Measurements from ENCODE around the gene METTL16.

METTL16 gene

DNA sequence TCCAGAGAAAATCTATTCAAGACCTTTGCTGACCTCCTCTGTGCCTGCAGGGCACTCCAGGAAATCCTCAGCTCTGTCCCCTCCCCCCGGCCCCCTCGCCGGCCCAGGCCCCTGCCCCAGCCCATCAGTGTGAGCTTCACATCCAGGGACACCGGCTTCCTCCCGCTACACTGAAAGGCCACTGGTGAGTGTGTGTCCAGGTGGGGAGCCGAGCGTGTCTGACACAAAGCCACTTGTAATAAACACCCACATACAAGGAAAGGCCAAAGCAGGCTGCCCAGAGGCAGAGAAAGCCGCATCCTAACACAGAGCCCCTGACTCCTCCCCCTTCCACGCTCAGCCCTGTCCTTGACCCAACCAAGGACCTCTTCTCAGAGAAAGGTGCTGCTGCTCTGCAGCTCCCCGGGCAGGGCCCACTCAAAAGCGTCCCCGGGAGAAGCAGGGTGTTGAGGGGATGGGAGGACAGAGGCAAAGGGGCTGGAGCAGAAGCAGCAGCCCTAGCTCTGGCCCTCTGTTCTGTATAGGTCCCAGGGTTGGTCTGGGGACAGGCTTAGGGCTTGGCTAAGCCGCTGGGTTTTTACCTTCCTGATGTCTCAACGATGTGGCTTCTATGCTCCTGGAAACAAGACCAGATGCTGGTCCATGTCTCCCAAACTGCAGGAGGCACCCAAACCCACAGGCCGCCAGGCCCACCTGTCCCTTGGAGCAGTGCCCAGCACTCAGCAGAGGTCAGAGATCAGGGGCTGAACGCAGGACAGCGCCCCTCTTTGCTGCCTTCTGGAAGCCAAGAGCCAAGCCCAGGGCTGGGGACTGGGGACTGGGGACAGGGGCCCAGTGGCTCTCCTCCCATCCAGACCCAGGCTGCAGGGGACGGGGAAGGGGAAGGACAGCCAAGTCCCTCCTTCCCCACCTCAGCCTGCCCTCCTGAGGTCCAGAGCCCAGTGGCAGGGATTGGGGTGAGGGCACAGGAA, 126.2 kb downstream of the METTL16 start:
- in situ Hi-C loops (cut with HindIII; ENCODE audit: low sequenced_read_pairs): no loop called here

DNA sequence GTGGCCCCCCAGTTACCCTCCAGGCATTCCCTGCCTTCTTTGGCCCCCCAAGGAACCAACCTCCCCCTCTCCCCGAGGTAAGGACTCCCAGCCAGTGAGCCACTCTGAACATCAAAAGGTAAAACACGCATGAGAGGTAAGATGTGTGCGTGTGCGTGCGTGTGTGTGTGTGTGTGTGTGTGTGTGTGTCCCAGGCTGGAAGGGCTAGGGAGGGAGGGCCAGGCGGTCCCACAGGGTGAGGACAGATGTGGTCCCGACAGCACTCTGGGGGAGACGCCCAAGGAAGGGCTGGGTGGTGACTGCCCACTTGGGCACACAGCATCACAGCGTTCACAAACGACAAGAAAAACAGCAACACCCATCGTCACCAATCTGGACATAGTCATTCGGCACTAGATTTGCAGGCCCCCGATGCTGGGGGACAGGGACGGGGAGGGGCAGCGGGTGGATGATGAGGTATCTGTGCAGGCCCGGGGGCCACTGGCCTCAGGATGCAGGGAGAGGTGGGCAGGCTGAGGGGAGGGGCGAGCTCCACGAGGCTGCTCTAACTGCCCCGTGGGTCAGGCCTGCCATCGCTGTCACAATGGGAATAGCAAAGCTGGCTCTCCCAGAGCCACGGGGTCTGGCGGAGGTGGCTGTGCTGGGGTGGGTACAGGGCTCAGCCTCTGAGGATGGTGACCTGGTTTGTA, 127.1 kb downstream of the METTL16 start:
- in situ Hi-C loops (cut with HindIII; ENCODE audit: low sequenced_read_pairs): no loop called here

DNA sequence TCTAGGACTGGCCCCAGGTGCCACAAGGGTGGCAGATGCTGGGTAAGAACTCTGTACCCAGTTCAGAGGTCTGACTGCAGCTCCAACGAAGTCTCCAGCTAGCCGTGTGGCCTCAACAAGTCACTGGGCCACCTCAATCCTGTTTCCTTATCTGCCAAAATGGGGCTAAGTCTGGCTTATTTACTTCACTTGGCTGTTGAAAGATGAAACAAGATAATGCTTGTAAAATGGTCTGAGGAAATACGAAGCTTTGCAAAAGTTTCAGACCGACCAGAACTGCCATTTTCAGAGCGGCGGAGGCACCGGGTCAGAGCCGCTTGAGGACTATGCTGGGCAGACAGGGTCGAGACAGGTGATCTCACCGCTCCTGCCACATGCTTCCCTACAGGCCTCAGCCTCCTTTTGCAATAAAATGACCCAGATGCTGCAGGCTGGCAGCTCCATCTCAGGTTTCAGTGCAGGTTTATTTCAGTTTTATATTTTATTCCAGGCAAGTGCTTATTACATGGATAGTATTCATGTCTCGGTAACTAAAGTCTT, 128.0 kb downstream of the METTL16 start:
- in situ Hi-C loops (cut with HindIII; ENCODE audit: low sequenced_read_pairs): no loop called here

DNA sequence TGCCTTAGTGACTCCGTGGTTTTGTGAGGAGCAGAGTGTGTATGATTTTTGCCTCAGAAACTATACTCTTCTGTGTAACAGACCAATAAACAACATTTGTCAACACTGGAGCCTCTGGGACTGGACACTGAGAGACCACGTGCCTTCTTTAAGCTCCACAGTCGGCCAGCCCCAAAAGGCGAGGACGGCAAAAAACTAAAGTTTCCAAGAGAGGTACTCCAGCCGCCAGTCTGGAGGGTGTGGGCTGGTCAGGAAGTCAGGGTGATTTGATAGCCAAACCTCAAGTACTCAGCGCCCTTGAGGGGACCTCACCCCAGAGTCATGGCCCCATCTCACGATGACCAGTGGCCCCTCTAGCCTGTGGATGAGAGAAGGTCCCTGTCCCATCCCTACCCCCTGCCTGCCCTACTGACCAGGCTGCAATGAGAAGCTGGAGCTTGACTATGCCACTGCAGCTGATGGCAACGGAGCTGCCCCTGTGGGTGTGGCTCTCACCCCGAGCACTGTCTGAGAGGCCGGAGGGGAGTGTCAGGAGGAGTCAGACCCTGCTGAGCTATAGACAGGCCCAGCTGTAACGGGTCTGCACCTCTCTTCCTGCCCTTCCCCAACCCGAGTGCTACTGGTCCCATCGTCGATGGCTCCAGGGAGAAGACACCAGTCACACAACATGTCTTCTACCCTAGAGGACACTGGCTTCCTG, 130.6 kb downstream of the METTL16 start:
- in situ Hi-C loops (cut with HindIII; ENCODE audit: low sequenced_read_pairs): no loop called here

DNA sequence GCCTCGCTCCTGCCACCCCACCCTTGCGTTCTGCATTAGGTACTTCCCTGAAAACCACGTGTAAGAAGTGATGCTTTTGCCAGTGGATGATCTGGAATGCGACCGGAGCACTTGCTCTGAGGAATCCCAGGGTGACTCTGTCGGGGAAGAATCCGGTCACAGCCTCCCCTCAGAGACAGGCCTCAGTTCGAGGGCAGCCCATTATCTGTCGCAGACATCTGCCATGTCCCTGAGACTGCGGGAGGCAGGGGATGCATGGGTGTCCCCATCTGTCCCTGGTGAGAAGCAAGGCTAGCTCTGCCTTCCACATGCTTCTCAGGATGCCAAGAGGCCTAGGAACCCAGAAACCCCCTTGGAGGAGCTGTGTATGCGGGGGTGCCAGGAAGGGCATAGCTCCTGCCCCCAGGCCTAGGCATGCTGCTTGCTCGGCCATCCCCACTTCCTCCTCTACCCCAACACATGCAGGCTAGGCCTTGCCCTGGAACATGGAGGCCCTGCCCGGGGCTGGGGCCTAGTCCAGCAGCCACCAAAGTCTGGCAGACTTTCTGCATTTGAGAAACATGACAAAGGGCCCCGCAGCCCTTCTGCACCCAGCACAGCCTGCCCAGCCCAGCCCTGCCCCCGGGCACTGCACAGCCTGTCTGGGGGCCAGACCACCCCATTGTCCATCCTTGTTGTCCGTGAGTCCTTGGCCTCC, 131.3 kb downstream of the METTL16 start:
- in situ Hi-C loops (cut with HindIII; ENCODE audit: low sequenced_read_pairs): no loop called here

DNA sequence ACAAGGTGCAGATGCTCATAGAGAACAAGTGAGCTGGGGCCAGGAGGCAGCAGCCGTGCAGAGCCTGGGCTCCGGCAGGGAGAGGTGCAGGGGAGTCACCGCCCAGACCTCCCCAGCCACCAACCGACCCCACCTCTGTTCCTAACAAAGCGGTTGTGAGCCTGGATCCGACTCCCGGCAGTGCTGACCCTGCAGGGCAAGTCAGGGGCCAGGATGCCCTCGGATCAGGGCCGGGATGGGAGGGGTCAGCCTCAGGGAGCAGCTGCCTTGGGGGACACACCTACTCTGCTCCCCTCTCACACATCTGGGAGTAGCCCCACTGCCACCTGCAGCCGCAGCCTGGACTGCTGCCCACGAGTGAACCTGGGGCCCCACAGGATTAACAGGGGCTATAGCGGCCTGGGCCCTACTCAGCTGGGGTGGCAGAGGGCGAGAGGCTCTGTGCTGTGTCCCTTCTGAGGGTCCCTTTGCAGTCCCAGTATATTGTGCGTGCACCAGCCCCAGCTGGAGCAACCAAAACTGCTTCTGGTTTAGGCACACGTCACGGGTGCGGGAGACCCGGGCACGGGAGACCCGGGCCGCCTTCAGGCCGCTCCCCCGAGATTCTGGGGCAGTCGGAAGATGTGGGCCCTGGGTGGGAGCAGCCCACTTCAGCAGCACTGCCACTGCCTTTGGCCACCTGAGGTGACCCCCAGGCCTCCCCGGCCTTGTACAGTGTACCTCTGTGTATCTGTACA, 132.0 kb downstream of the METTL16 start:
- in situ Hi-C loops (cut with HindIII; ENCODE audit: low sequenced_read_pairs): no loop called here

DNA sequence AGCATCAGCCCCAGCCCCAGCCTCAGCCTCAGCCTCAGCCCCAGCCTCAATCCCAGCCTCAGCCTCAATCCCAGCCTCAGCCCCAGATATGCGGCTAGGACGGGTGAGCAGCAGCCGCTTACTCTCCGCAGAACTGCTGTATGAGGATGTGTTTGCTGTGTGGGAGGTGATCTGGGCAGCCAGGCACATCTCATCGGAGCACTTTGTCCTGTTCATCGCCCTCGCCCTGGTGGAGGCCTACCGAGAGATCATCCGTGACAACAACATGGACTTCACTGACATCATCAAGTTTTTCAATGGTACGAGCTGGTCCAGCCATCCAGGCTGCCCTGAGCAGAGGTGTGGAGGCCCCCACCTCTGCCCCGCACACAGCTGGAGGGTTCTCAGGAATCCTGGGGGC, 132.8 kb downstream of the METTL16 start:
- in situ Hi-C loops (cut with HindIII; ENCODE audit: low sequenced_read_pairs): no loop called here

DNA sequence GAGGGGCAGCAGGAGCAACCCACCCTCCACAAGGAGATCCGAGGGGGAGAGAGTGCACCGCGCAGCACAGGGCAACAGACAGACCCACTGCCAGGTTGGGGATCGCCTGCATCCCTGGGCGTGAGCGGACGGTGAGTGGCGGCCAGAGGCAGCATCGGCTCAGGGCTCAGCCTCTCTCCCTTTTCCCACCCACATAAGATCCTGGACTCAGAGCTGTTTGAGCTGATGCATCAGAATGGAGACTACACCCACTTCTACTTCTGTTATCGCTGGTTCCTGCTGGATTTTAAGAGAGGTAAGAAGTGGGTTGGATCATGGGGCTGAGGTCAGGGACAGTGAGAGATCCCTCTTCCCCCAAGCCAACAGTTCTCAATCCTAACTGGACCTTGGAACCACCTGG, 134.0 kb downstream of the METTL16 start:
- in situ Hi-C loops (cut with HindIII; ENCODE audit: low sequenced_read_pairs): no loop called here

DNA sequence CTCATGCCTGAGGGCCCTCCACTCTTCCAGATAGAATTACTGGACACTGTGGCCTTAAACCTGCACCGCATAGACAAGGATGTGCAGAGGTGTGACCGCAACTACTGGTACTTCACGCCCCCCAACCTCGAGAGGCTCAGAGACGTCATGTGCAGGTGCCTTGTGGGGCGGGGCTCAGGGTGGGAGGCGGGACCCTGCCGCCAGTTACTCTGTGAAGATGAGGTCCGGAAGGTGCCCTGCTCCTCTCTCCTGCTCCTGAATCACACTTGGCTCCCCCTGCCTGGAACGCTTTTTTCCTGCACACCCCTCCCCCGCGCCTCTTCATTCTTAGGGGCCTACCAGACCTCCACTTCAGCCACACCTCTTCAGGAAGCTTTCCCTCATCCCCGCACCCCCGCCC, 135.6 kb downstream of the METTL16 start:
- in situ Hi-C loops (cut with HindIII; ENCODE audit: low sequenced_read_pairs): no loop called here

DNA sequence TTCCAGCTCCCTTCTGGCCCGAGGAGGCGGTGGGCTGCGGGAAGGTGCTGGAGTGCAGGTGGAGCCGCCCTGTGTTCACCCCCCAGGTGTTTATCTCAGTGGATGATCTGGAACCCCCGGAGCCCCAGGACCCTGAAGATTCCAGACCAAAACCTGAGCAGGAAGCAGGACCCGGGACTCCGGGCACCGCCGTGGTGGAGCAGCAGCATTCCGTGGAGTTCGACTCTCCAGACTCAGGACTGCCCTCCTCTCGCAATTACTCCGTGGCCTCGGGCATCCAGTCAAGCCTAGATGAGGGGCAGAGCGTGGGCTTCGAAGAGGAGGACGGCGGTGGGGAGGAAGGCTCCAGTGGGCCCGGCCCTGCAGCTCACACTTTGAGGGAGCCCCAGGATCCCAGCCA, 136.3 kb downstream of the METTL16 start:
- in situ Hi-C loops (cut with HindIII; ENCODE audit: low sequenced_read_pairs): no loop called here

DNA sequence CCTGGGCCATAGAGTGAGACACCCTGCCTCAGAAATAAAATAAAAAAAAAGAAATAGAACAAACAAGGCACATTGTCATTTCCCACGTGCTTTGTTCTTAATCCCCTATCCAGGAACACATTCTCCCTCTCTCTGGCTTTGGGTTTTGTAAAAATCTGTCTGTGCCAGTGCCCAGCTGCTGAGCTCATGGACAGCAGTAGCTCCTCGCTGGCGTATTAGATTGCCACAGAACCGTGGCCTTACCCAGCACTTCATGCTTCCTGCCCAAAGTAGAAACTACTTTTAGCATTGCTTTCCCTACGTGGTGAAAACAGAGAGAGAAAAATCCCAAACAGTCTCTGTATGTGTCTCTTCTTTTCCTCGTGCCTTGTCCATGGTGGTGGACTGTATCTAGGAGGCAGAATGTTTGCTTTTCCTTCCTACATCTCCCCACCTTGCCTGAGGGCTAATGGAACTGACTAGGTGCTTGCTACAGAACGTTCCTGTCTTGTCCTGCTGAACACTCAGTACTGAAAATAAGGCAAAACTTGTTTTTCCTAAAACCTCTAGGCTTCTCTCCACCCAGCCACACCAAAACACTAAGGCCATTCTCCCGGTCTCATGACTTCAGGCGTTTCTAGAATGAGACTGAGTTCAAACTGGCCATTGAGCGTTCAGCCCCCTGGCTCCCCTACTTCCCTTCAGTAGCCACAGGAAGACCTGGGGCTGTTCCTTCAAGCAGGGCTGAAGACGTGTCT, 137.0 kb downstream of the METTL16 start:
- in situ Hi-C loops (cut with HindIII; ENCODE audit: low sequenced_read_pairs): no loop called here

DNA sequence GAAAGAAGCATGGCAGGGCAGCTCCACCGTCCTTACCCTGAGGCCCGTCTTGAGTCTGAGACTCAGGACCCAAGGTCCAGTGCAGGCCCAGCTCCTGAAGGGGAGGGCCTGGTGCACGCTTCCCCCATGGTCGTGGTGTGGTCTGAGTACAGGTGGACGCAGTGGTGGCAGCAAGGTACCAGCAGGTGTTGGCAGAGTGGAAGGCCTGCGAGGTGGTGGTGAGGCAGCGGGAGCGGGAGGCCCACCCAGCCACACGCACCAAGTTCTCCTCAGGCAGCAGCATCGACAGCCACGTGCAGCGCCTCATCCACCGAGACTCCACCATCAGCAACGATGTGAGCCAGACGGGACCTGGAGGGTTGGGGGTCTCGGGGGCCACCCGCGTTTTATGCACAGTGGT, 138.5 kb downstream of the METTL16 start:
- in situ Hi-C loops (cut with HindIII; ENCODE audit: low sequenced_read_pairs): no loop called here

DNA sequence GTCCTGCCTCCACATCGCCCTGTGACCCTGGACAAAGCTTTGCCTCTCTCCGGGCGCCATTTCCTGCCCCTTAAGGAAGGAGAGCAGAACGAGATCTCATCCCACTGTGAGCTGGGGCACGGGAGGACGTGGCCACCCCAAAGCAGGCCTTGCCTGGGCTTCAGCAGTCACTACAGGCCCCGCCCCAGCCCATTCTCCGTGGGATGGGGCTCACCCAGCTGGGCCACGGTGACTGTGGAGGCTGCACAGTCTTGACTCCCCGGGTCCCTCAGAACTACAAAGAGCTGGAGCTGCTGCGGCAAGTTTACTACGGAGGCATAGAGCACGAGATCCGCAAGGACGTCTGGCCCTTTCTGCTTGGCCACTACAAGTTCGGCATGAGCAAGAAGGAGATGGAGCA, 139.0 kb downstream of the METTL16 start:
- in situ Hi-C loops (cut with HindIII; ENCODE audit: low sequenced_read_pairs): no loop called here

DNA sequence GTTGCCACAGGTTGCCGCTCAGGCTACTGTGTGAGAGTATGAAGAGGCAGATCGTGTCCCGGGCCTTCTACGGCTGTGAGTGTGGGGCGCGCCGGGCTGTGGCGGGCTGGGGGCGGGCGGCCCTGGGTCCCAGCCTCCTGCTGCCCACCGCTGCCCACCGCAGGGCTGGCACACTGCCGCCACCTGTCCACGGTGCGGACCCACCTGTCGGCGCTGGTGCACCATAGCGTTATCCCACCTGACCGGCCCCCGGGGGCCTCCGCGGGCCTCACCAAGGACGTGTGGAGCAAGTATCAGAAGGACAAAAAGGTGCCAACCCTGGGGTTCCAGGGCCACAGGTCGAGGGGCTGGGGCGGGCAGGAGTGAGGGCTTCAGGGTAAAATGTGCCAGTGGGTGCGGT, 139.5 kb downstream of the METTL16 start:
- in situ Hi-C loops (cut with HindIII; ENCODE audit: low sequenced_read_pairs): no loop called here

DNA sequence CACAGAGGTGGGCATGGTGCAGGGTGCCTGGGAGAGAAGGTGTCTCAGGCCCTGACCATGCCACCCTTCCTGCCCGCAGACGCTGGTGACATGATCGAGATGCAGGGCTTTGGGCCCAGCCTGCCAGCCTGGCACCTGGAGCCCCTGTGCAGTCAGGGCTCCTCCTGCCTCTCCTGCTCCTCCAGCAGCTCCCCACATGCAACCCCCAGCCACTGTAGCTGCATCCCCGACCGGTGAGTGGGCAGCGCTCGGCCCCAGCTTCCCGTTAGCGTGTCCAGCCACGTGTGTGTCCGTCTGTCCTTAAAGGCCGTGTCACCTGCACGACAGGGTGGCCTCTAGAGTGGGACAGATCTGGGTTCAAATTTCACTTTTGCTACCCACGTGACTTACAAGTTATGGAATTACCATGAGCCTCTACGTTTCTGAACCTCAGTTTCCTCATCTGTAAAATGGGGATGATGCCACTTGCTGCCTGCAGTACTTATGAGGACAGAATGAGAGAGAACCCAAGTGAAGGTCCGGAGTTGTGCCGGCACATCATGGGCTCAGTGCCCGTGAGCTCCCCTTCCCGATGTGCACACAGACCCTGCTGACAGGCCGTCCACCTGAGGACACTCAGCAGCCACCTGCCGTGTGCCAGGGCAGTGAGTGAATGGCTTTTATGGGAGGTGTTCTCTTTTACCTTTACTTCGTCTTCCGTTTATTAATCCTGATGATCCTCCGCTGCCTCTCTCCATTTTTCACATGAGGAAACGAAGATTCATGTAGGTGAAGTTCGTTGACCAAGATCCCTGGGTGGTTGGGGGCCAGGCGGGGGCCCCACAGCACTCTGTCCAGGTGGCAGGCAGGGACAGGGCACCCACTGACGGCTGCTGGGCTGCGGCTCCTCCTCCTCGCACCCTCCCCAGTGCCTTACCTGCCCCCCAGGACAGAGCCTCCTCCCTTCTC, 140.2 kb downstream of the METTL16 start:
- in situ Hi-C loops (cut with HindIII; ENCODE audit: low sequenced_read_pairs): no loop called here

DNA sequence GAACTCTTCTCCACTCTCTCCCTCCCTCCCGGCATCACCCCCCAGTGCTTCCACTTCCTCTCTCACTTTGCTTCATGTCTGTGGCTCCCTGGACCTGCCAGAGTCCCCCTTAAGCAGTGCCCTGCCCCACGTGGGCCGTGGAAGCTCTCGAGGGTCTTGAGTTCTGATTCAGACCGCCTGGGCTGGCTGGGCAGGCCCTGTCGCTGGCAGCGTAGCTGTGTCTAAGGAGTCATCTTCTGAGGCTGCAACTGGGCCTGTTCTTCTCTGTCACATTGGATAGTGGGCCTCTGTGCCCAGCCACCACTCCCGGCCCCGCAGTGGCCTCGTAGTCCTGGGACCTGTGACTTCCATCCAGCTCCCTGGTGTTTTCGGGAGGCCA, 141.5 kb downstream of the METTL16 start:
- in situ Hi-C loops (cut with HindIII; ENCODE audit: low sequenced_read_pairs): no loop called here

DNA sequence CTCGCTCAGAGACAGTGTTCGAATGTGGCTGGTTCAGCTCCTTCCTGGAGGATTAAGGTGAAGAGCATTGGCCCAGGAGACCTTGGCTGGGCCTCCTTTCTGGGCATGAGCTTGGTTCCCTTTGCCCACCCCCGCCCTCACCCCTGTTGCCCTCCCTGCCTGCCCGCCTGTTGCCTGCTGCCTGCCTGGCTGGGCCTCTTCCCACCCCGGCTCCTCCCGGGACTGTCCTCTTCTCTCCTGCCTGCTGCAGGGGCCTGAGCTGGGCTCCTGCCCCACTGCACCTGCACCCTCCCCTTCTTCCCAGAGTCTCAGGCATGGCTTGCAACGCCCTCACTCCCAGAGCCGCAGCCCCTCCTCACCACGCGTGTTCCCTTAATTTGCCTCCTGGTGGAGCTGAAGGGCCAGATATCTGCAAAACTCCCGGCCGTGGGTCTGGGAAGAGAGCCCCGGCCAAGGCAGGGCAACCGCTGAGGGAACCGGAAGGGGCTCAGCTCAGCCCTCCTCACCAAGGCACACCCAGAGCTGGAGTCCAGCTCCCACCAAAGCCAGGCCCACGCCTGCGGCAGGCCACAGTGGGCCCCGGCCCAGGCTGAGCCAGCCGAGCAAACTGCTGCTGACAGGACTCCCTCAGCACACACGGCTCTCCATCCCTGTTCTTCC, 142.0 kb downstream of the METTL16 start:
- in situ Hi-C loops (cut with HindIII; ENCODE audit: low sequenced_read_pairs): no loop called here

DNA sequence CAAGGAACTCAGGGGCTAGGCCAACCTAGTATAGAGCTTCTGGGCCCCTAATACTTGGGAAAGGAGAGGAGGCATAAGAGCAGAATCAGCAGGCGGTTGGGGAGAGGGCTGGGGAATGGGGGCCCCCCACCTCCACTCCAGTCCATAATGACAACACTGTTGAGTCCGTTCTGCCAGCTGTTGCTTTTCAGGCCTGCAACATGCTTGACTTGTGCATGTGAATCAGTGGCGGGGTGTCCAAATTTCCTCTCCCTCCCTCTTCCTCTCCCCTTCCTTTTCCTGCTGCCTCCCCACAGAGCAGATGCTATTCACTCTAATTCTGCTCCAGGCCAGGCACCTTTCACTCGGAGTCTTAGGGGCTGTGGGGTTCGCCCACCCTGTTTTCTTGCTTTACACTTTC, 142.6 kb downstream of the METTL16 start:
- in situ Hi-C loops (cut with HindIII; ENCODE audit: low sequenced_read_pairs): no loop called here

Measured in endothelial cell of hepatic sinusoid (primary cell).